NCI-H1694 treated with DMSO at 0.1 percent for 48 hours (cell line): Measurements from ENCODE around the gene MMADHC.
A peak's percentile ranks its signal among the peaks of the same experiment; 100 is the strongest.
"Not testable (repeated sequence)": the region's sequence is repeated elsewhere in the genome, so short reads cannot be mapped to it uniquely, and the experiment has no call there.

Source experiments
- DNase-seq: peaks from one replicate; lab custom pipeline; 2025; lab: John Stamatoyannopoulos, UW

MMADHC gene

DNA sequence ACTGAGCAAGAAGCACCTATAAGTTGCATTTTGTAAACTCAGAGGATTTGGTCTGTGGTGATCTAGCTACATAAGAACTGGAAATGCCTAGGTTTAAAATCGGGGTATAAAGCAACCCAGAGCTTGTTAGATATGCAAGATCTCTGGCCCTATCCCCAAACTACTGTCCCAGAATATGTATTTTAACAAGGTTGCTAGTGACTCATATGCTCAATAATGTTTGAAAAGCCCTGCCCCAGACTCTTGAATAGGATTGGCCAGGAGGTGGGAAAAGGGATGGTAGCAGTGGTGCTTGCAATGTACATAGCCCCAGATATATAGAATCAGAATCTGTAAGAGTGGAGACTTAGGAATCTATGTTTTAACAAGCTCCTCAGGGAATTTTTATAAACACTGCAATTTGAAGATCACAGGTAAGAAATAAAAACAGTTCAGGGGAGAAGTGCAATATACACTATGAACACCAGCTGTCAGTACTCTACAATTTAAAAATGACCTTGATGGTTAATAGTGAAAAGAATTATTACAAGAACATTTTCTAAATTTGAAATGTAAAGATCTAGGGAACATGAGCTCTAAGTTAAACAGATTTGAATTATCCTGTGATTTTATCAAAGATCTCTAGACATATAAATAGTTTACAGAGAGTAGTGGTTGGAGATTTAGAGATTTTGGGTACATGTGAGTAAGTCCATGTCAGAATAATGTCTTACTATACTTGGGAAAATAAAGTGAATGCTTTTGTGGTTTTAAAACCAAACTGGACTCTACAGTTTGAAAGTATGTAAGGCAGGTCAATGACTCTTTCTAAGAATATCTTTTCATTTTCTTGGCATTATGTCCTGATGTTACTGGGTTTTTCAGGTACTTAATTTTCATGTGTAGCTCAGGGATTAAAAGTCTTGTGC is 7.7 kb upstream of the MMADHC start:
- peak; percentile 26 for DNase-seq

DNA sequence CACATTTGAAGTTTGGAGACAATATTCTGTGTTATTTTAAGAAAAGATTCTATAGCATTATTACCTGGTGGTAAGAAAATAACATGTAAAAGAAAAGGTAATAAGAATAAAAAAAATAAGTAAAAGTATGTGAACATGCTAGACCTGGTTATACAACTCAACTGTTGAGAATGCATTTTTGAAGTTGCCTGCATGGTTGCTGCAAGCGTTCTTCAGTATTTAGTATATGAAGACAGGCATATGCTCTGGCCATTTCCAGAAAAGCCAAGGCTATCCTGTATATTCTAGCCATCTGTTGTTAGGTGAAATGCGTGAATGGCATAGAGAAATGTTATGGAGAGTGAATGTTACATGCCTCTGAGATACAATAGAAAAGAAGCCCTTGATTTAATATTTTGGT is 6.8 kb upstream of the MMADHC start:
- DNase-seq: no peak

DNA sequence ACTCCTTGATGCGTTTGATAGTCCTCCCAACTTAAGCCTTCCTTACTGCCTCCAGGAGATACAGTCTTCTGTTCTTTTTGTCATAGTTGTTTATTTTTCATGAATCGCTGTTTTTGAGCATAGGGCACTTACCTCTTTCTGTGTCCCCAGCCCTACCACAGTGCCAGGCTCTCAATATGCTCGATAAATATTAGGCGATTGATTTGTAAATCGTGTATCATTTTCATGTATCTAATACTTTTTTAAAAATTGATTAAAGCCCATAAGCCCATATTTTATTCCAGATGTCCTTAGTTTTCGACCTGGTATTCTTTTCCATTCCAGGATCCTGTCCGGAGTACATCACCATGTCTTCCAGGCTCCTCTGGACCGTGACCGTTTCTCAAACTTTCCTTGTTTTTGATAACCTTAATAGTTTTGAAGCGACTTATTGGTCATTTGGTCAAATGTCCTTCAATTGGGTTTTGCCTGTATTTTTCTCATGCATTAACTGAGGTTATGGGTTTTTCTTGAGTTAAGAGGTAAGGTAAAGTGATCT is 444 bp upstream of the MMADHC start:
- DNase-seq: no peak

DNA sequence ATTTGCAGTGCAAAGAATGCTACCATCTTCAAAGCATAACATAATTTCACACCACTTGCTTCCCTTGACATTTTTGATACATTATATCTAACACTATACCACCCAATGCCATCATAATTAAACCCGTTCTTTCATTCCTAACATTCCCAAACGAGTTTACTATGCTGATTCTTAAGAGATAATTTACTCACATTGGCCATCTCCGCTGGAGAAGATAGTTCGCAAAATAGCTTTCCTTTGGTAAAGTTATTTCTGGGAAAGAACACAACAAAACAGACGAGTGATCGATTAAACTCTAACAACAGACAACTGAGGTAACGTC is 716 bp downstream of the MMADHC start:
- DNase-seq: no peak

DNA sequence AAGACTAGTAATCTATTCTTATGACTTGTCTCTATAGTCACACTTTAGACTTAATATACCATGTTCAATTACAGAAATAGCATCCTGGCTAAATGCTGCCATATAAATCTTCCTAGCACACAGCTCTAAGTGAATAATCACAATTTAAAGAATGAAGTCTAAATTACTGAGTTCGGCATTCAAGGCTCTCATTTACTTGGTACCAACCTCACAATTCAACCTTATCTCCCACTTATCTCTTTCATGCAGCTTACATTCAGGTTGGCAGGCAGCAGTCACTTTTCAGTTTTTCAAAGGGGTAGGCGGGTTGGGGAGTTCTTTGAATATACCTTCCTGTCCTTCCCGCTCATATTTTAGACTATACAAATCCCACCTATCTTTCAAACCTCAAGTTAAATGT is 1.5 kb downstream of the MMADHC start:
- DNase-seq: no peak

DNA sequence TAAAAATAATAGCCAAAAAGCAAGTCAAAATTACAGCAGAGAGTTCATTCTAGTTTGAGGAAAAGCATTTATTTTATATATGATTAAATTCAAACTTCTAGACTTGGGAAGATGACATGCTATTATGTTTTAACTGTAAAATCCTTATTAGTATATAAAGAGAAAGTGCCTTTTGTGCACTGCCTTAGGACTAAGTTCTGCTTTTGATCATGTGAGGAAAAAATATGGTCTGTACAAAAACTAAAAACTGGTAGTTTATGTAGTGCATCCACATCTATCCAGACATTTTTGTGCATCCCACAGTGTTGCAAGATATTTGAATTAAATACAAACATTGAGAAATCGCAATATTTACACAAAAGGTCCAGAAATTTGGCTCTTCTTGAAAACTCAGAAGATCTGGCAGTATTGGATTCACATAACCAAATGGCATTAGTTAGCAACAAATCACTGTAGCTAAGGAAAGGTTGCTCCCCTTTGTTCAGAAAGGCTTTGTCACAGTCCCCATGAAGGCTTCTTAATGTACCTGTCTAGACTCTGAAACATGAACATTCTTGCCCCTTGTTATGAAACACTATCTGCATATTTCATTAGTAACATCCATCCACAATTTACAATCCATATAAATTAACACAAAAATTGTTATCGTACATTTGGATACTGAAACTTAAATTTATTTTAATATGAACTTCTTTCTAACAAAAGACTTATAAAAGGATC is 2.2 kb downstream of the MMADHC start:
- no peak for DNase-seq

DNA sequence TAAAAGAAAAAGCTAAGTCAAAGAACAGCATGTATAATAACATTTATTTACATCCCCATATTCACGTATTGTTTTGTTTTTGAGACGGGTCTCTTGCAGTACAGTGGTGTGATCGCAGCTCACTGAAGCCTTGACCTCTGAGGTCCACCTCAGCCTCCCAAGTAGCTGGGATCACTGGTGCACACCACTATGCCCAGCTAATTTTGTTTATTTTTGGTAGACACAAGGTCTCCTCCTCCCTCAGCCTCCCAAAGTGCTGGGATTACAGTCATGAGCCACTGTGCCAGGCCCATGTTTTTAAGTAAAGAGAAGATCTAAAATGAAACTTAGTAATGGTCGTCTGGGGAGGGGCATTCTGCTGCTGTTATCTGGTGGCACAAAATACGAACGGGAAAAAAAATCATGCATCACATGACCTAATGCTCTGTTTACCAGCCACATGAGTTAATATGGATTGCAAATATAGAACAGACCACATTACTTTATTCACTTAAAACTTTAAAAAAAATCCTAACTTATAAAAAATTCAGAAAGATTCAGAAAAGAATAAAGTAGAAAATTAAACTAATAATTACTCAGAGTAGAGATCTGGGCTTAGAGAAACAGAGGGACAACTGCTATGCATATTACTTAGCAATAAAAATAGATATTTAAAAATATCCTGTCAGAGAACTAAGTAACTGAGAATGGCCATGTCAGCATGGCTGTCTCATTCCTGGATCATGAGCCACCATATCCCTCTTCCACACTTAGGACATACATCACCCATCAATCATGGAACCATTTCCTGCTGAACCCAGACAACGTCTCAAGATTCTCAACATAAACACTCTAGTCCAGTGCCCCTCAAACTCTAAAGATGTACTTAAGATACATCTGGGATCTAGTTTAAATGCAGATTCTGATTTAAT is 7.3 kb downstream of the MMADHC start:
- DNase-seq: no peak

DNA sequence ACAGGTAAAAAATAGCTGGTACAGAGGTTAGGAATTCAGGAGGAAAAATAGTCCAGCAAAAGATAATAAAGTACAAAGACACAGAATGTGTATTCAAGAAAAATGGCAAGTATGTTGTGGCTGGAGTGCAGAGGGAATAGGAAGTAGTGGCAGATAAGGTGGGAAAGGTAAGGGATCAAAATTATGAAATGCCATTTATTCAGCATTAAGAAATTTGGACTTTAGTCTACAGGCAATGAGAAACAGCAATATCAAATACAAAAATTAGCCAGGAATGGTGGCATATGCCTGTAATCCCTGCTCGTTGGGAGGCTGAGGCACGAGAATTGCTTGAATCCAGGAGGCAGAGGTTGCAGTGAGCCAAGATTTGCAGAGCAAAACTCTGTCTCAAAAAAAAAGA is 10.3 kb downstream of the MMADHC start:
- no peak for DNase-seq

DNA sequence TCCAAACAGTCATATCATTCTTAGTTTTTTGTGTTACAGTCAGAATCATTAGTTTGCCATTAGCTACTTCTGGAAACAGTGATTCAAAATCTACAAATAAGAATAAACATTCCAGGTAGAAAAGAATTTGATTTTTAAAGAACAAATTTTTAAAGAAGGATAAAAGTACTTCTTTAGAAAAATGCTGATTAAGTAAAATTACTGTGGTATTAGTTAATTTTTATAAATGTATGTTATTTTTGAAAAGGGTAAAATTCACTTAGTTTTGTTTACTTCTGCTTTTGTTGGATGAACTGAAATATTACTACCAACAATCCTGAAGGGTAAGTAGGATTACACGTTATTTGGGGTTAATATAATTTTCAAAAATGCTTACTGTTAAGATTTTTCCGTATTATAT is 11.8 kb downstream of the MMADHC start:
- no peak for DNase-seq

DNA sequence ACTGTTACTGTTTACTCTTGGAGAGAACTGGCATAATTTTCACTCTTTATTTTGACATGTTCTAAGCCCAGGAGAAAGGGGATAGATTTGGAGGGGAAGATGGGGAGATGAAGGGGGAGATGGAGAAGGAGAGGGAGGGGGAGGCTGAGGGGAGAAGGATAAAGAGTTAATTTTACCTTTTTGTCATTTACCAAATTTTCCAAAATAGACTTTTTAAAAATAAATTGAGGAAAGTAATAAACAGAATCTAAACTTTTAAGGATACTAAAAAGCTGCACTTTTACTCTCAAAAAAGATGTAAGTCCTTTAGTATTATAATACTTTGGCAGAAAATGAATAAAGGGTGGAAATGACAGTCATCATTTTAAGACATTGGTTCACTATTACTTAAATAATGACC is 12.3 kb downstream of the MMADHC start:
- DNase-seq: no peak

DNA sequence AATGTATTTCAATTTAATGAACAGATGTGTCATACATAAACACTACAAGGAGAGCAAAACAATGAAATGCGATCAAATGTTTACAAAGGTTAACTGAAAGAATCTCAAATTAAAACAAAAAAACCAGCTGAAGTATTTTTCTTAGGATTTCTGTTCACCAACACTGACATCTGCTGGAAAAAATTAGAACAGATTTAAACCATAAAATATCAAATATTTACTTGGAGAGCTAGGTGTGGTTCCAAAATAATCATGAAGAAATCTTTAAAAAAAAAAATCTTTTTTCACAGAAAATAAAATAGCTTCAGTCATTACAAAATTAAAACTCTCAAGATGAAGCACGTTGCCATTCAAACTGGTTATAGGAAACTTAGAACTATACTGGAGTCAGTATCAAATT is 13.8 kb downstream of the MMADHC start:
- no peak for DNase-seq

DNA sequence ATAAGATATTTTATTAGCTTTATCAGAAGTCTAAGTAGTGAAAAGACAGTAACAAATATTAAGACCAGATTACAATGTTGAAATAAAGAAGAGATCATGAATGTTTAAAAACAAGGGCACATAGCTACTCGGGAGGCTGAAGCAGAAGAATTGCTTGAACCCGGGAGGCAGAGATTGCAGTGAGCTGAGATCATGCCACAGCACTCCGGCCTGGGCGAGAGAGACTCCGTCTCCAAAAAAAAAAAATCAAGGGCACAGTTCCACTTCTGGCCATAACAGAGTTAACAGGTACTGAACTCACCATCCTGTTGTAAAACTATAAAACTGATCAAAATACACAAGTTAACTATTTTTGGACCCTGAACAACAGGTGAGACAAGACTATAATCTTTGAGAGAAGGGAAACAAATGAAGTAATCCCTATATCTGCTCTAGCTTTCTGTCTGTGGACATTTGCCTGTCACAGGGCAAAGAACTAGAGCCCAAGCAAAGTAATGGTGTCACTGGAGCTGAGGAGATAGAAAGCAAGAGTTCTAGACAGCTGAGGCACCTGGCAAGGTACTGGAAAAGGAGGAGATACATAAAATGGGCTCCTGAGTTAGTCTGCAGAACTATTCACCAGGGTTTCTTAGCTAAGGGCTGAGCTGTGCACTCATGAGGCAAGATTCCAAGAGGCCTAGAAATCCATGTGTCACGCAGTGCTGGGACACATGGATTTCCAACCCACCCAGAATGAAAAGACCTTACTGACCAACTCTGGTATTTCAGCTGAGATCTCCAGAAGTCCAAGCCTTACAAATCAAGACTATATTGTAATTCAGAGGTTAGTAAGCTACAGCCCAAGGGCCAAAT is 15.2 kb downstream of the MMADHC start:
- no peak for DNase-seq

DNA sequence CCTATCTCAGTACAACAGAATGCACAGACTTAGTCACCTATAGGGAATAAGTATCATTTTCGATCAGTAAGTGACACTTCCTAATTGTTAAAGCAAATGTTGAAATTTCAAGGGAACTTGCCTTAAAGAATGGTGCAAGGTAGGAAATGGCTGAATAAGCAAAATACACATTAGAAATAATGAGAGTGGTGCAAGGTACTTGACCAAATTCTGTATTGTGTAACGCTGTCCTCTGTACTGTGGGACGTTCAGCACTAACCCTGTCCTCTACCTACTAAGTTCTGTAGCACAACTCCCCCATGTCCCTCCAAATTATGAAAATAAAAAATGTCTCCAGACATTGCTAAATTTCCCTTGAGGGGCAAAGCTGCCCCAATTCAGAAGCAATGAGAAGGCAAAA is 19.4 kb downstream of the MMADHC start:
- DNase-seq: no peak

DNA sequence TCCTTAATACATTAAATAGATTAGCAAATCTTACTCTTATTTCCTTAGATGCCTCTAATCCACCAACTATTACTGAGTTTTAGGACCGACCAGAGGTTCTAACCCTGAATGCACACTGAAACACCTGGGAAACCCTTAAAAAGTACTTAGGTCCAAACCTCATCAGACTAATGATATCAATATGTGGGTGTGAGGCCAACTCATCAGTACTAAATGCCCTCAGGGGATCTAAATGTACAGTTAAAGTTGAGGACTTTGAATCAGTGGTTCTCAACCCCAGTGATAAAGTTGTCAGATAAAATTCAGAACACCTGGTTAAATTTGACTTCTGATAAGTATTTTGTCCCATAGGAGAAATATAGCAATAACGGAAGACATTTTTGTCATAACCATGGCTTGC is 20.9 kb downstream of the MMADHC start:
- DNase-seq: no peak

DNA sequence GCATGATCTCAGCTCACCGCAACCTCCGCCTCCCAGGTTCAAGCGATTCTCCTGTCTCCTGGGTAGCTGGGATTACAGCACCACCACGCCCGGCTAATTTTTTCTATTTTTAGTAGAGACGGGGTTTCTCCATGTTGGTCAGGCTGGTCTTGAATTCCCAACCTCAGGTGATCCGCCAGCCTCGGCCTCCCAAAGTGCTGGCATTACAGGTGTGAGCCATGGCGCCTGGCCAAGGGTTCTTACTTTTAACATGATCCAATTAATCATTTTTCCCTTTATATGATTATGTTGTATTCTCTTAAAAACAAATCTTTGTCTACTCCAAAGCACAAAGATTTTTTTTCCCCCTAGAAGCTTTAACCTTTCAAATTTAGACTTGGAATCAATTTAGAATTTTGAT is 21.9 kb downstream of the MMADHC start:
- DNase-seq: not testable (repeated sequence)

DNA sequence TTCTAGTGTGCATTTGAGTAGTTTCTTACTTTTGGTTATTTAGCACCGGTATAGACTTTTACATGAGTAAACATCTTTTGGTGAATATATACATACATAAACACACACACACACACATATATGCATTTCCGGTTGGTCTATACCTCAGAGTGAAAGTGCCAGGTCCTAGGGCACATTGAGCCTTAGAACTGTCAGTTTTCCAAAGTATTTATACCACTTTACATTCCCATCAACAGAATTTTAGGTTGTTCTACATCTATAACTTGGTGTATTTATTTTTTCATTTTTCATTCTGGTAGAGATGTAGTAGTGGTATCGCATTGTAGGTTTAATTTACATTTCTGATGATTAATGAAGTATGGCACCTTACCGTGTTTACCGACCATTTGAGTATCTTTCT is 22.6 kb downstream of the MMADHC start:
- no peak for DNase-seq

DNA sequence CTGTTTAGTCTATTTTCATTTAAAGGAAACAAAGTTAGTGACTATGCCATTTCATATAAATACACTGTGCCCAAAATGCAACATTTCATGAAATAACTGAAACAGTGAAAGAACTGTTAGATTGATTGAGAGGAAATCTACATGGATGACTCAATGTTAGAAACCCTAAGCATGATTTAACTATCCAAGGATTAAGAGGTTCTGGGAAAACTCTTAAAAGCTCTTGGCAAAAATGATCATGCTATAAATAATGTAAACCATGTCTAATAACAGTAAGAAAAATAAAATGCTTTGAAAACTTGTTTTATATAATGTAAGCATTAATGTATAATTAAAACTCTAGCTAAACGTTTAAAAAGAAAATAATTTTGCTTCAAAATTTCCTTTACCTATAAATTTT is 23.5 kb downstream of the MMADHC start:
- DNase-seq: no peak

DNA sequence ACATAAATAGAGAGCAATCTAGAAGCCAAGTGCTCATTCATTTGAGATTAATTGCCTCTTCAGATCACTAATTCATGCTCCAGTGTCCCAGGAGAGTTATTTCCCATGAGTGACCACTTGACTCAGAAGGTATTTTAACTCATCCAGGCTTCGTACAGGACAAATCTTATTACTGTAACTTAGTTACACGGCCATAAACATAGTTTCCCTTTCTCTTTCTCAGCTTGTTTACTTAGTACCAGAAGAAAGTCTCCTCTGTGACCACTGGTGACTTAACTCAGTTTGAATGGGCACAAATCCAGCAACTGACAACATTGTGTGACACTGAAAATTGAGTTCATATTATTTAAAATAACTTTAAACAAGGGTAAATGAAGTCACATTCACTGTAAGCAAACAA is 25.3 kb downstream of the MMADHC start:
- no peak for DNase-seq

DNA sequence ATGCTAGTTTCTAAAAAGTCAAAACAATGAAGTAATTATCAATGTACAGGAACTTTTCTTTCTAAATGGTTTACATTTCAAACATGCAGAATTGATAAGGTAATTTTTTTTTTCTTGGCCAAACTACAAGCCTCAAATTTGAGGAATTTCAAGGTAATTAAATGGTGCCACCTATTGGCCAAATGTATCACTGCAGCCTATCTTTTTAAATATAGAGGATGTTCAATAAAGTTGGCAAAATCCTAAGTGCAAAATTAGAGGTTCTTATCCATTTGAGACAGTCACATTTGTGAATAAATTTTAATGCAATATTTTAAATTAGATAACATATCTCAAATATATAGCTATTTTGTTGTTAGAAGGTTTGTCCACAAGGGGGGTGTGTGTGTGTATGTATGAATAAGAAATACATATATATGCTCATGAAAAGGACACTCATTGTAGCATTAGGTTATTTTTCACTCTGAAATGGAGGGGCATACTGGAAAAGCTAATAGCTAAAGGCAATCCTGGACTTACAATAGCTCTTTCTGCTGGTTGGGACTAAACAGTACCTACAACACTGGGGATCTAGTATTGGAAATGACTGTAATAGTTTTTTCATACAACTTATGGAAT is 26.2 kb downstream of the MMADHC start:
- peak; percentile 34 for DNase-seq

DNA sequence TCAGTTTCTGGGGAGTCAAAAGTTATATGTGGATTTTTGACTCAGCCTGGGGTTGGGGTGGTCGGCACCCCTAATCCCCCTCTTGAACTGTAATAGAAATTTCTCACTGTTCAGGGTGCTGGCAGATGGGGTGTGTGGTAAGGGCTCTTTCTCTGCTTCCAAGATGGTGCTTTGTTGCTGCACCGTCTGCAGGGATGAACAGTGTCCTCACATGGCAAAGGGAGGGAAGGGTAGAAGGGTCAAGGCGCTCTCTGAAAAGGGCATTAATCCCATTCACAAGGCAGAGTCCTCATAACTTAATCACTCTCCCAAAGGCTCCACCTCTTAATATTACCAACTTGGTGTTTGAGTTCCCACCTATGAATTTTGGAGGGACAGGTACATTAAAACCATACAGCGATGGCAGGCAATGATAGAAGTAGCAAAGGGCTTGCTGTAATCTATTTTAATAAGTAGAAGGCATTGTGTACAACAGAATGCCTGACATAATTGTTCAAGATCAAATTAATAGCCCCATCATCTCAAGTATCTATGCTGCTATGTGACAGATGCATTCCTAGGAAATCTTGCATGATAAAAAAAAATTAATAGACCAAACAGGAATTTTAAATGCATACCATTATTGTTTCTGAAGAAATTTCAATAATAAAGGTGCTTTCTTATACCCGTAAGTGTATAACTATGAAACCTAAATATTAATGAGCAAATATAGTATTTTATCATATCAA is 28.1 kb downstream of the MMADHC start:
- DNase-seq: no peak
